GM06990 (cell line): ENCODE data around the gene H2BW1.
"Not testable (repeated sequence)": the region's sequence is repeated elsewhere in the genome, so short reads cannot be mapped to it uniquely, and the experiment has no call there.

Experiments
- DNase-seq: peaks from one replicate; pipeline ENCODE4 v3.0.0-alpha.2; 2011; ENCODE audit not compliant: insufficient read length; ENCODE audit errors: extremely low read depth
- H3K27me3 ChIP-seq: replicated peaks from 2 replicates; pipeline ENCODE4 v1.6.0; 2011; ENCODE audit warnings: low read length; ENCODE audit not compliant: control insufficient read depth, insufficient read depth
- H3K36me3 ChIP-seq: 2 replicates; pipeline ENCODE4 v1.5.1; 2011; ENCODE audit warnings: low read length; ENCODE audit not compliant: control insufficient read depth, insufficient read depth
- H3K4me3 ChIP-seq: replicated peaks from 2 replicates; pipeline ENCODE4 v1.5.1; 2011; ENCODE audit warnings: low read depth, mild to moderate bottlenecking, control low read depth, low read length
- CTCF ChIP-seq: IDR thresholded peaks from 2 replicates; pipeline ENCODE4 v1.5.1; 2011; ENCODE audit warnings: low read length, control low read depth, mild to moderate bottlenecking, inconsistent platforms; ENCODE audit not compliant: insufficient read depth, poor library complexity, severe bottlenecking

Gene H2BW1

GRCh38 chrX:104013606-104014005 lies at the start of gene H2BW1:
Gene H2BW1, minus strand, starts transcription at chrX:104013708. Its CDS starts 132 bp downstream, at chrX:104013576.
- DNase-seq: no peak
- H3K4me3 ChIP-seq: no peak within 1 kb of the TSS
- H3K27me3 ChIP-seq: no peaks in the 10 kb centered on the region
- no peaks in the 10 kb centered on the region for H3K36me3 ChIP-seq
- no peak for TF ChIP-seq CTCF

GRCh38 chrX:104062636-104063035 lies 49.1 kb upstream of the H2BW1 start:
- not testable (repeated sequence) for H3K36me3 ChIP-seq, H3K27me3 ChIP-seq, DNase-seq, H3K4me3 ChIP-seq

GRCh38 chrX:104054956-104055355 lies 41.4 kb upstream of the H2BW1 start:
- H3K27me3 ChIP-seq, H3K36me3 ChIP-seq, H3K4me3 ChIP-seq, DNase-seq: not testable (repeated sequence)

- no peak for DNase-seq
- TF ChIP-seq CTCF: no peak
- Histone ChIP-seq H3K4me3 (no peak overlapping the region), H3K27me3 (no peaks in the 10 kb centered on the region; the same call in none of the 2 replicates), H3K36me3 (no peaks in the 10 kb centered on the region)
These were observed 33.7 kb upstream of the H2BW1 start for GRCh38 chrX:104047171-104047570.

GRCh38 chrX:104045642-104046041 lies 32.1 kb upstream of the H2BW1 start:
- Histone ChIP-seq H3K4me3 (no peak overlapping the region), H3K36me3 (no peaks in the 10 kb centered on the region), H3K27me3 (no peaks in the 10 kb centered on the region; the same call in none of the 2 replicates)
- no peak for TF ChIP-seq CTCF
- no peak for DNase-seq

GRCh38 chrX:104041003-104041402 lies 27.5 kb upstream of the H2BW1 start:
- no peak for TF ChIP-seq CTCF
- Histone ChIP-seq H3K4me3 (no peak overlapping the region), H3K27me3 (no peaks in the 10 kb centered on the region; the same call in none of the 2 replicates), H3K36me3 (no peaks in the 10 kb centered on the region)
- DNase-seq: no peak
